B cell (primary cell): ENCODE data around the gene CASP9. TPM values are rescaled to one million over a fixed set of nuclear protein-coding genes. Genes with fewer than 3 reads are reported as not detected.

Experiments
- ATAC-seq: fragments of 200-7000 bp; cut with Tn5 transposase; one replicate; pipeline ENCODE4 v1.10.0; 2021; ENCODE audit warnings: low read depth, mild to moderate bottlenecking, moderate number of reproducible peaks, moderate library complexity
- CTCF ChIA-PET: fragments of 350-600 bp; sonication (Branson Sonifier 250); formaldehyde crosslinking; loops from one replicate; lab custom pipeline; 2021; ENCODE audit warnings: antibody characterized with exemption, inconsistent platforms; lab: Charles Lee
- POLR2A ChIA-PET: fragments of 350-600 bp; sonication (Branson Sonifier 250); formaldehyde crosslinking; loops from one replicate; lab custom pipeline; 2021; ENCODE audit warnings: antibody characterized with exemption; lab: Charles Lee
- DNase-seq: peaks from one replicate; pipeline ENCODE4 v3.0.0; 2013
- H2AFZ ChIP-seq: 2 replicates; pipeline ENCODE4 v1.6.1; 2012; ENCODE audit warnings: mild to moderate bottlenecking, low read depth, low read length; ENCODE audit not compliant: insufficient read depth, poor library complexity, severe bottlenecking
- H3K27ac ChIP-seq, 2 donors: 1 replicate in 1 of 2; 2 replicates in 1 of 2; pipeline ENCODE4 v1.5.1; 2012 to 2013; ENCODE audit warnings: low read length in 2 of 2, mild to moderate bottlenecking in 2 of 2, moderate library complexity in 1 of 2
- H3K27me3 ChIP-seq, 4 experiments: fragments of 200-600 bp in 1 of 4; sonication (generic) in 1 of 4; replicated peaks in 1 of 4; 1 replicate in 2 of 4; 2 replicates in 2 of 4; pipeline versions ENCODE4 v1.6.1 to v1.7.0; 2013 to 2016; ENCODE audit warnings: low read length in 3 of 4, mild to moderate bottlenecking in 2 of 4, mixed read lengths in 1 of 4, moderate library complexity in 1 of 4; ENCODE audit not compliant: insufficient read depth in 4 of 4, control insufficient read depth in 3 of 4; ENCODE audit errors: control extremely low read depth in 1 of 4
- H3K36me3 ChIP-seq, 2 experiments: replicated peaks in 1 of 2; 1 replicate in 1 of 2; 2 replicates in 1 of 2; pipeline versions ENCODE4 v1.6.1 to v1.7.1; 2013; ENCODE audit warnings: low read length in 1 of 2; ENCODE audit not compliant: insufficient read depth in 2 of 2, control insufficient read depth in 1 of 2; ENCODE audit errors: control extremely low read depth in 1 of 2, extremely low read depth in 1 of 2
- H3K4me1 ChIP-seq, 2 donors: fragments of 200-600 bp in 1 of 2; sonication (generic) in 1 of 2; 1 replicate in 1 of 2; 2 replicates in 1 of 2; pipeline versions ENCODE4 v1.5.1 to v1.6.1; 2013 to 2017; ENCODE audit warnings: low read length in 2 of 2; ENCODE audit not compliant: control insufficient read depth in 2 of 2, insufficient read depth in 2 of 2
- H3K4me2 ChIP-seq: replicated peaks from 2 replicates; pipeline ENCODE3; 2012; ENCODE audit warnings: mild to moderate bottlenecking, low read depth, low read length; ENCODE audit not compliant: poor library complexity, severe bottlenecking
- H3K4me3 ChIP-seq, 5 experiments: fragments of 200-600 bp in 1 of 5; sonication (generic) in 1 of 5; 1 replicate in 3 of 5; 2 replicates in 2 of 5; pipeline versions ENCODE4 v1.5.1 to v1.7.0; 2011 to 2016; ENCODE audit warnings: low read length in 4 of 5, mild to moderate bottlenecking in 4 of 5, low read depth in 2 of 5, control low read depth in 1 of 5, moderate library complexity in 1 of 5; ENCODE audit not compliant: insufficient read depth in 1 of 5; ENCODE audit errors: control extremely low read depth in 1 of 5, extremely low read depth in 1 of 5
- H3K79me2 ChIP-seq: fragments of 200-600 bp; sonication (generic); one replicate; pipeline ENCODE4 v1.6.0; 2016; ENCODE audit warnings: low read length; ENCODE audit not compliant: control insufficient read depth, insufficient read depth
- H3K9ac ChIP-seq: fragments of 200-600 bp; sonication (generic); 2 replicates; pipeline ENCODE4 v1.6.1; 2017; ENCODE audit warnings: mild to moderate bottlenecking, low read length, moderate library complexity
- H3K9me3 ChIP-seq, 3 donors: one replicate each; pipeline versions ENCODE4 v1.6.1 to v1.7.1; 2013; ENCODE audit warnings: low read length in 2 of 3; ENCODE audit not compliant: control insufficient read depth in 2 of 3, insufficient read depth in 1 of 3; ENCODE audit errors: control extremely low read depth in 1 of 3
- H4K20me1 ChIP-seq: 2 replicates; pipeline ENCODE4 v1.6.0; 2012; ENCODE audit warnings: mild to moderate bottlenecking, low read length; ENCODE audit not compliant: insufficient read depth, control insufficient read depth, poor library complexity, severe bottlenecking
- H3K27ac Mint-ChIP-seq: one replicate; pipeline ENCODE4 v1.8.0; 2021; ENCODE audit warnings: mixed read lengths
- H3K27me3 Mint-ChIP-seq: one replicate; pipeline ENCODE4 v1.8.0; 2021; ENCODE audit warnings: mixed read lengths
- H3K4me1 Mint-ChIP-seq: one replicate; pipeline ENCODE4 v1.8.0; 2021; ENCODE audit warnings: mixed read lengths
- H3K4me3 Mint-ChIP-seq: one replicate; pipeline ENCODE4 v1.8.0; 2021; ENCODE audit warnings: mixed read lengths
- H3K9me3 Mint-ChIP-seq: one replicate; pipeline ENCODE4 v1.8.0; 2022; ENCODE audit warnings: mixed read lengths; ENCODE audit not compliant: insufficient read depth
- CTCF ChIP-seq: fragments of 200-600 bp; IDR thresholded peaks from one replicate; pipeline ENCODE4 v1.8.0; 2022; ENCODE audit warnings: antibody characterized with exemption, mild to moderate bottlenecking
- EZH2 ChIP-seq: IDR thresholded peaks from 2 replicates; pipeline ENCODE4 v1.6.1; 2012; ENCODE audit warnings: borderline replicate concordance, low read depth, mild to moderate bottlenecking, moderate library complexity, low read length; ENCODE audit not compliant: insufficient read depth, poor library complexity, severe bottlenecking
- WGBS: methylation state at CpG from one replicate; pipeline ENCODE4 v1.1.5; 2013; ENCODE audit warnings: missing lambda C conversion rate; ENCODE audit not compliant: insufficient coverage; 5-methylcytosine and 5-hydroxymethylcytosine counted together
- intact Hi-C: fragments of 100-400 bp; cut with micrococcal nuclease; formaldehyde crosslinking; loops from one replicate; pipeline ENCODE4 v1.10.0; 2022
- polyA plus RNA-seq: library from polyadenylated mRNA; depleted of rRNA; stranded (reverse); fragments of >200 nt; gene quantifications from 2 replicates; pipeline ENCODE4 v1.2.3, GENCODE V29; 2012
- total RNA-seq, 2 donors: library from RNA; stranded (reverse); fragments of 120-200 nt in 1 of 2; gene quantifications; 1 replicate in 1 of 2; 2 replicates in 1 of 2; pipeline versions ENCODE4 v1.2.3 to v1.2.4, GENCODE V29; 2013 to 2022

The CASP9 gene
- total and polyA plus RNA-seq, 2 donors (not counting 1 experiment from before 2014, with no cell fraction given) = 16.8 to 22.9 TPM

- Histone ChIP-seq H3K4me2 (no peak overlapping the region), H3K27ac (no peak overlapping the region), H4K20me1 (no peaks in the 10 kb centered on the region), H3K4me3 (no peak overlapping the region), H3K9ac (no peak overlapping the region), H3K79me2 (no peaks in the 10 kb centered on the region), H3K9me3 (no peaks in the 10 kb centered on the region), H3K4me1 (no peaks in the 10 kb centered on the region), H3K27me3 (no peaks in the 10 kb centered on the region), H3K36me3 (no peaks in the 10 kb centered on the region), H2AFZ (no peak overlapping the region)
- ATAC-seq = no peak
- H3K4me3 Mint-ChIP-seq = no peak overlapping the region
- POLR2A ChIA-PET = interaction anchor here (0.7 kb wide), 1 partner anchor 882 kb away, joined by 3 read pairs; no protein-coding TSS in a partner anchor
- intact Hi-C loops = no loop called here
- WGBS = 87% methylated on average over 6 of the region's 6 CpGs
- peaks cover 3% of the 10 kb centered on the region for H3K9me3 Mint-ChIP-seq
- TF ChIP-seq CTCF = no peak
- TF ChIP-seq EZH2 = no peak
- no peak overlapping the region for H3K27ac Mint-ChIP-seq
- CTCF ChIA-PET = no interaction called here
- H3K27me3 Mint-ChIP-seq = peaks cover 23% of the 10 kb centered on the region
- DNase-seq = no peak
- no peaks in the 10 kb centered on the region for H3K4me1 Mint-ChIP-seq
These were observed 68.5 kb downstream of the CASP9 start for GRCh38 chr1:15455522-15455921.

- H3K4me3 ChIP-seq = no peak overlapping the region
- H3K79me2 ChIP-seq = no peaks in the 10 kb centered on the region
- H3K4me2 ChIP-seq = no peak overlapping the region
- no peak for ATAC-seq
- ChIA-PET POLR2A (no interaction called here), CTCF (no interaction called here)
- peaks cover 3% of the 10 kb centered on the region for H3K9me3 Mint-ChIP-seq
- intact Hi-C loops = no loop called here
- H3K27ac Mint-ChIP-seq = no peak overlapping the region
- H3K4me1 ChIP-seq = no peaks in the 10 kb centered on the region
- WGBS = 100% methylated on average over 2 of the region's 3 CpGs
- TF ChIP-seq CTCF = no peak
- TF ChIP-seq EZH2 = no peak
- H3K27me3 Mint-ChIP-seq = peaks cover 24% of the 10 kb centered on the region
- peaks cover 0 to 3% (median 0%) of the 10 kb centered on the region in 3 donors for H3K9me3 ChIP-seq
- H3K36me3 ChIP-seq = no peaks in the 10 kb centered on the region
- H3K4me3 Mint-ChIP-seq = no peak overlapping the region
- peaks cover 0 to under 1% (median 0%) of the 10 kb centered on the region in 4 experiments for H3K27me3 ChIP-seq
- DNase-seq = no peak
- no peaks in the 10 kb centered on the region for H3K4me1 Mint-ChIP-seq
- H3K9ac ChIP-seq = no peak overlapping the region
- no peak overlapping the region for H2AFZ ChIP-seq
- H3K27ac ChIP-seq = no peak overlapping the region
- H4K20me1 ChIP-seq = no peaks in the 10 kb centered on the region
These were observed 69.8 kb downstream of the CASP9 start for GRCh38 chr1:15454256-15454655.
